ENCODE data around the gene PRSS1.

PRSS1 gene

DNA sequence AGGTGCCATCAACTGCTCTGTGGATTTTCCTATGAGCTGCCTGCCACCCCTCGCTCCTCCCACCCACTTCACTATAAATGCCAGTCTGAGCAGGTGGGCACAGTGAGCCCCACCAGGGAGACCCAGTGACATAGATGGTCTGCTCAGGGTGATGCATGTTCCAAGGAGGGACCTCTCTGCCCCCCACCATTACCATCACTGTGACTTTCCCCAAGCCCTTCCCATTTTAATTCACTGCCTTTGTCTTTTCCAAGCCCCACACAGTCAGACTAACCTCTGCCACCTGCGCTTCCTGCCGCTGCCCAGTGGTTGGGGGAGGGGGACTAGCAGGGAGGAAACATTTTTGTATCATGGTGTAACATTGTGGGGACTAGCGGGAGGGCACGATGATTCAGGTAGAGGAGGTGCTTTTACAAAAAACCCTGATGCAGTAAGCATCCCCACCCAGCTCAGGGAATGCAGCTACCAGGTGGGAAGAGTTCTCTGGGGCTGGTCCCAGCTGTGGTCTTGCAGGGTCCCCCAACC is 46.1 kb downstream of the PRSS1 start:
- peak; percentile 87 for DNase-seq

DNA sequence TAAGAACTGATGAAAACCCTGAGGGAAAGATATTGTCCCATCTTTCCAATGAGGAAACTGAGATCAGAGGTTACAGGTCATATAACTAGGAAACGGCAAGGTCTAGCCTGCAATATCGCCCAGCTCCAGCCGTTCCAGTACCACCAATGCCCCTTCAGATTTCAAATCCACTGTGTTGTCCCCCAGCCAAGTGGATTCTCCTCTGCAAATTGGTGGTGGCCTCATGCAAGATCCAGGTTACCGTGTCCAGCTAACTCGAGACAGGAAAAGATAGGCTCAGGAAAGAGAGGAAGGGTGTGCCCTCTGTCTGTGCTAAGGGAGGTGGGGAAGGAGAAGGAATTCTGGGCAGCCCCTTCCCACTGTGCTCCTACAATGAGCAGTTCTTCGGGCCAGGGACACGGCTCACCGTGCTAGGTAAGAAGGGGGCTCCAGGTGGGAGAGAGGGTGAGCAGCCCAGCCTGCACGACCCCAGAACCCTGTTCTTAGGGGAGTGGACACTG is 46.8 kb downstream of the PRSS1 start:
- no peak for DNase-seq

DNA sequence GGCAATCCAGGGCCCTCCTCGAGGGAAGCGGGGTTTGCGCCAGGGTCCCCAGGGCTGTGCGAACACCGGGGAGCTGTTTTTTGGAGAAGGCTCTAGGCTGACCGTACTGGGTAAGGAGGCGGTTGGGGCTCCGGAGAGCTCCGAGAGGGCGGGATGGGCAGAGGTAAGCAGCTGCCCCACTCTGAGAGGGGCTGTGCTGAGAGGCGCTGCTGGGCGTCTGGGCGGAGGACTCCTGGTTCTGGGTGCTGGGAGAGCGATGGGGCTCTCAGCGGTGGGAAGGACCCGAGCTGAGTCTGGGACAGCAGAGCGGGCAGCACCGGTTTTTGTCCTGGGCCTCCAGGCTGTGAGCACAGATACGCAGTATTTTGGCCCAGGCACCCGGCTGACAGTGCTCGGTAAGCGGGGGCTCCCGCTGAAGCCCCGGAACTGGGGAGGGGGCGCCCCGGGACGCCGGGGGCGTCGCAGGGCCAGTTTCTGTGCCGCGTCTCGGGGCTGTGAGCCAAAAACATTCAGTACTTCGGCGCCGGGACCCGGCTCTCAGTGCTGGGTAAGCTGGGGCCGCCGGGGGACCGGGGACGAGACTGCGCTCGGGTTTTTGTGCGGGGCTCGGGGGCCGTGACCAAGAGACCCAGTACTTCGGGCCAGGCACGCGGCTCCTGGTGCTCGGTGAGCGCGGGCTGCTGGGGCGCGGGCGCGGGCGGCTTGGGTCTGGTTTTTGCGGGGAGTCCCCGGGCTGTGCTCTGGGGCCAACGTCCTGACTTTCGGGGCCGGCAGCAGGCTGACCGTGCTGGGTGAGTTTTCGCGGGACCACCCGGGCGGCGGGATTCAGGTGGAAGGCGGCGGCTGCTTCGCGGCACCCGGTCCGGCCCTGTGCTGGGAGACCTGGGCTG is 47.5 kb downstream of the PRSS1 start:
- peak; percentile 74 for DNase-seq

DNA sequence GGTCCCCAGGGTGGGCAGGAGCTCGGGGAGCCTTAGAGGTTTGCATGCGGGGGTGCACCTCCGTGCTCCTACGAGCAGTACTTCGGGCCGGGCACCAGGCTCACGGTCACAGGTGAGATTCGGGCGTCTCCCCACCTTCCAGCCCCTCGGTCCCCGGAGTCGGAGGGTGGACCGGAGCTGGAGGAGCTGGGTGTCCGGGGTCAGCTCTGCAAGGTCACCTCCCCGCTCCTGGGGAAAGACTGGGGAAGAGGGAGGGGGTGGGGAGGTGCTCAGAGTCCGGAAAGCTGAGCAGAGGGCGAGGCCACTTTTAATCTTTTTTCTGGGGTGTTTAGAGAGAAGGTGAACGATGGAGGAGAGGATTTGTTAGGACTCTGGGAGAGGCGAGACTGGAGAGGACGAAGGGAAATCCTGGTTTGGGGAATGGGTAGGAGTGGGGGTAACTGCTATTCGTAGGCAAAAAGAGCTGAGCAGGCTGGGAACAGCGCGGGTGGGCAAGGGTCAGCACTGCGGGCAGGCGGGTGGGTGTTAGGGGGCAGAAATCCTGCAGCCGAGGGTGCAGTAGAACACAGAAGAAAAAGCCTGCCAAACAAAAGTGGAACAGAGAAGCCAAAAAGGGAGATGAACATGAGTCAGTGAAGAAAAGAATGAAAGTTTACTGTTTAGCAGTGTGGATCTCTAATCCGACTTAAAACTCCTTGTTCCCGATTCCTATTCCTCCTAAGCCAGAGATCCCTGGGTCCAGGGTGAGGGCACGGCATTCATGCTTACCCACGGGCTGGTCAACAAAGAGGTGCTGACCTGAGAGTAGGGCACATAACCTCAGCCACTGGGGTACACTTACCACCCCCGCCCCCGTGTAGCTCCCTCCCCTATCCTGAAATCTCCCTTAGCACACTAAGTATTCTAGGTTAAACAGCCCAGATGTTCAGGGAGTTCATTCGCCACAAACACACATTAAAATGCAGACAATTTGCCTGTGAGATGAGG is 48.4 kb downstream of the PRSS1 start:
- peak; percentile 75 for DNase-seq

DNA sequence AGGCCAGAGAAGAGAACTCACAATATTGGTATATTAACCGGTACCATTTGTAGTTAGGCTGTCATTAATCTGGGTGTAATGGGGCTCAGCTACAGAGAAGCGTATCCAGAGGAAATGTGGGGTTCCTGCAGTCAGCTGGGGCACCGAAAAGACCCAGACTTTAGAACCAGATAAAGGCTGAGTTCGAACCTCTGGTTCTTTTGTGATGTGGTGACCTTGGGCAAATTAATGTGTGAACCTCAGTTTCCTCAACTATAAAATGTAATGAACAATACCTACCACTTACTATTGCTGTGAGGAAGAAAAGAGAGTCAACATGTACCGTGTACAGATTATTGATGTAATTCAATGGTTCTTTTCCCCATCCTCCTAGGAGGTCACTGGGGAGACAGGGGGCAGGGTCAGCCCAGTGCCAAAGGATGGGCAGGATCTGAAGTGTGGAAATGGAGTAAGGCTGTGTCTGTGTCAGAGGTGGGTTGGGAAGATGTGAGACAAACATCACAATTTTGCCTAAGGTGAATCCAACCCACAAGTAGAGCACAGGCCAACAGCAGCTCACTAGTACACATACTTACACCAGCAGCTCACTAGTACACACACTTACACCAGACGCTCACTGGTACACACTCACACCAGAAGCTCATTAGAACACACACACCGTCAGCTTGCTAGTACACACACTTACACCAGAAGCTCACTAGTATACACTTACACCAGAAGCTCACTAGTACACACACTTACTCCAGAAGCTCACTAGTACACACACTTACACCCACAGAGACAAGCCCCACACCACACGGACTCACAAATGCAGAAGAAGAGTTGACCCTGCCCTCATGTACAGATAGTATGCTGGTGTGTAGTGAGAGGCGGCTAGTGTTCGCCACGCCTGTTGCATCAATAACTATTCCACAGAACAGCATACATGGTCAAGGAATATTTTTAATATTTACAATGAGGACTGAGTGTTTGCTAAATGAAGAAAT is 49.5 kb downstream of the PRSS1 start:
- DNase-seq = peak; percentile 67

DNA sequence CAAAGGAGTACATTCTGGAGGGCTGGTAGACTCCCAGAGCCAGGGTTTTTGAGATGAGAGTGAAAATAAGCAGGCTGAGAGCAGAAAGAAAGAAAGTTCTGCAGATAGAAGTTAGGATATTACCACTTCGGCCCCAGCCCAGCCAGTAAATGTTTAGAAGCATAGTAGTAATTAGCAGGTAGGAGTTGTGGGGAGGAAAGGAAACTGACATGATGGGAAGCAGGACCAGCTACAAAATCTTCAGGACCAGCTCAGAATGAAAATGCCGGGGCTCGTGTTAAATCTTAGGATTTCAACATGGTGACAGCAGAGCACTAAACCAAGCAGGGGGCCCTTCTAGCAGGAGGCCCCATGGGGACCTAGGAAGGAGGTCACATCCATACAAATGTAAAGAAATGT is 50.2 kb downstream of the PRSS1 start:
- no peak for DNase-seq

DNA sequence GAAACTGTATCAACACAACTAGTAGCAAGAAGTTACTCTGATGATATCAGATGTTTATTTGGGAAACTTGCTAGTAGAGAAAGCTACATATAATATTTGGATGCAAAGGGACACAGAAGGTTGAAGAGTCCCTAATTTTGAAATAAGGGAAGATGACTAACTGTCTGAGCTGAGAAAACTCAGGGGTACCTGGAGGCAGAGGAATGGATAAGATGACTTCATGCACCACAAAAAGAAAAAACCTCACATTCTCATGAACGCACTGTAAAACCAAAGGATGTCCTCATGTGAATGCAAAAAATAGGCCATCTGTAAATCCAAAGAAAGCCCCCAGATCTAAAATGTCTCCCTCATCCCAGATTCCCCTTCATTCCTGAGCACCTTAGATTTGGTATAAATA is 50.8 kb downstream of the PRSS1 start:
- DNase-seq = no peak

DNA sequence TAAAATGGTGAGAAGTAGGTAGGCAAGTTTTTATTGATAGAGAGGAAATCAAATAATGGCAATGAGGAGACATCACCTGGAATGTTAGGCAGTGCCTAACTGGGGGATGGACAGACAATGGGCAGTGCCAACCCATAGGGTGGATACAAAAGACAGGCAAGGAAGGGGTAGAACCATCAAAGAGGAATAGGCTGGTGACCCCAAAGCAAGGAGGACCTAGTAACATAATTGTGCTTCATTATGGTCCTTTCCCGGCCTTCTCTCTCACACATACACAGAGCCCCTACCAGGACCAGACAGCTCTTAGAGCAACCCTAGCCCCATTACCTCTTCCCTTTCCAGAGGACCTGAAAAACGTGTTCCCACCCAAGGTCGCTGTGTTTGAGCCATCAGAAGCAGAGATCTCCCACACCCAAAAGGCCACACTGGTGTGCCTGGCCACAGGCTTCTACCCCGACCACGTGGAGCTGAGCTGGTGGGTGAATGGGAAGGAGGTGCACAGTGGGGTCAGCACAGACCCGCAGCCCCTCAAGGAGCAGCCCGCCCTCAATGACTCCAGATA is 51.5 kb downstream of the PRSS1 start:
- no peak for DNase-seq

DNA sequence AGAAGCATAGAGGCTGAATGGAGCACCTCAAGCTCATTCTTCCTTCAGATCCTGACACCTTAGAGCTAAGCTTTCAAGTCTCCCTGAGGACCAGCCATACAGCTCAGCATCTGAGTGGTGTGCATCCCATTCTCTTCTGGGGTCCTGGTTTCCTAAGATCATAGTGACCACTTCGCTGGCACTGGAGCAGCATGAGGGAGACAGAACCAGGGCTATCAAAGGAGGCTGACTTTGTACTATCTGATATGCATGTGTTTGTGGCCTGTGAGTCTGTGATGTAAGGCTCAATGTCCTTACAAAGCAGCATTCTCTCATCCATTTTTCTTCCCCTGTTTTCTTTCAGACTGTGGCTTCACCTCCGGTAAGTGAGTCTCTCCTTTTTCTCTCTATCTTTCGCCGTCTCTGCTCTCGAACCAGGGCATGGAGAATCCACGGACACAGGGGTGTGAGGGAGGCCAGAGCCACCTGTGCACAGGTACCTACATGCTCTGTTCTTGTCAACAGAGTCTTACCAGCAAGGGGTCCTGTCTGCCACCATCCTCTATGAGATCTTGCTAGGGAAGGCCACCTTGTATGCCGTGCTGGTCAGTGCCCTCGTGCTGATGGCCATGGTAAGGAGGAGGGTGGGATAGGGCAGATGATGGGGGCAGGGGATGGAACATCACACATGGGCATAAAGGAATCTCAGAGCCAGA is 52.5 kb downstream of the PRSS1 start:
- no peak for DNase-seq

DNA sequence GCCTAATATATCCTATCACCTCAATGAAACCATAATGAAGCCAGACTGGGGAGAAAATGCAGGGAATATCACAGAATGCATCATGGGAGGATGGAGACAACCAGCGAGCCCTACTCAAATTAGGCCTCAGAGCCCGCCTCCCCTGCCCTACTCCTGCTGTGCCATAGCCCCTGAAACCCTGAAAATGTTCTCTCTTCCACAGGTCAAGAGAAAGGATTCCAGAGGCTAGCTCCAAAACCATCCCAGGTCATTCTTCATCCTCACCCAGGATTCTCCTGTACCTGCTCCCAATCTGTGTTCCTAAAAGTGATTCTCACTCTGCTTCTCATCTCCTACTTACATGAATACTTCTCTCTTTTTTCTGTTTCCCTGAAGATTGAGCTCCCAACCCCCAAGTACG is 53.0 kb downstream of the PRSS1 start:
- no peak for DNase-seq

Data from activated effector memory CD4-positive, alpha-beta T cell treated with anti-CD3 and anti-CD28 coated beads, Interleukin-2, amount 50 U/mL, for 16 hours (primary cell).